AG04450 (cell line): Measurements from ENCODE around the gene FRAS1. TPM values are rescaled to one million over a fixed set of nuclear protein-coding genes. Genes with fewer than 3 reads are reported as not detected.

Source experiments
- CTCF ChIA-PET: fragments of 300-600, 350-600 bp; formaldehyde crosslinking; extraction: SDS; loops from one replicate; lab custom pipeline; 2022; ENCODE audit warnings: antibody characterized with exemption, inconsistent platforms; lab: Charles Lee
- POLR2A ChIA-PET: fragments of 350-600 bp; formaldehyde crosslinking; extraction: SDS; loops from one replicate; lab custom pipeline; 2021; ENCODE audit warnings: antibody characterized with exemption, inconsistent platforms; lab: Yijun Ruan, JAX
- DNase-seq: peaks from one replicate; pipeline ENCODE4 v3.0.0-alpha.2; 2011; ENCODE audit warnings: low read depth, low spot score
- H3K27ac ChIP-seq: one replicate; pipeline ENCODE4 v1.5.1; 2012; ENCODE audit warnings: low read depth, low read length, control low read depth
- H3K27me3 ChIP-seq: one replicate; pipeline ENCODE4 v1.6.0; 2012; ENCODE audit warnings: low read length; ENCODE audit not compliant: control insufficient read depth, insufficient read depth
- H3K4me3 ChIP-seq: 2 replicates; pipeline ENCODE4 v1.5.1; 2011; ENCODE audit warnings: mild to moderate bottlenecking, low read depth, low read length, control low read depth
- H3K9me3 ChIP-seq: 2 replicates; pipeline ENCODE4 v1.5.1; 2012; ENCODE audit warnings: low read length; ENCODE audit not compliant: control insufficient read depth, insufficient read depth
- CTCF ChIP-seq: IDR thresholded peaks from 2 replicates; pipeline ENCODE4 v1.5.1; 2011; ENCODE audit warnings: low read depth, low read length, control low read depth, inconsistent platforms
- polyA plus RNA-seq: library from polyadenylated mRNA; depleted of rRNA; stranded (reverse); fragments of >200 nt; gene quantifications from 2 replicates; pipeline ENCODE4 v1.2.3, GENCODE V29; 2011

Gene FRAS1
- polyA plus RNA-seq, 1 experiment: 0.21 TPM

DNA sequence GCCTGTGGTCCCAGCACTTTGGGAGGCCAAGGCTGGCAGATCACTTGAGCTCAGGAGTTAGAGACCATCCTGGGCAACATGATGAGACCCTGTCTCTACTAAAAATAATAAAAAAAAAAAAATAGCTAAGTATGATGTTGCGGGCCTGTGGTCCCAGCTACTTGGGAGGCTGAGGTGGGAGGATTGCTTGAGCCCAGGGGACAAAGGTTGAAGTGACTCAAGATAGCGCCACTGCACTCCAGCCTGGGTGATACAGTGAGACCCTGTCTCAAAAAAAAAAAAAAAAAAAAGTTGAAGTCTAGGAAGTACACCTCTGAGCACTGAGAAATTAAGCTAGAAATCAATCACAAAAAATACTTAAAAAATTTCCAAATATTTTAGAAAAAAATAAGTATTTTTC, 86.5 kb downstream of the FRAS1 start:
- ChIA-PET CTCF (interaction anchor here (0.6 kb wide), 1 partner anchor 789 kb away, joined by 3 read pairs; no protein-coding TSS in a partner anchor), POLR2A (no interaction called here)
- no peaks in the 10 kb centered on the region for H3K27me3 ChIP-seq
- no peak overlapping the region for H3K27ac ChIP-seq
- H3K4me3 ChIP-seq: no peak overlapping the region
- DNase-seq: no peak
- no peaks in the 10 kb centered on the region for H3K9me3 ChIP-seq
- TF ChIP-seq CTCF: no peak

- DNase-seq: no peak
- no peak for TF ChIP-seq CTCF
- Histone ChIP-seq H3K27ac (no peak overlapping the region), H3K9me3 (no peaks in the 10 kb centered on the region), H3K27me3 (no peaks in the 10 kb centered on the region), H3K4me3 (no peak overlapping the region)
- POLR2A ChIA-PET: no interaction called here
- CTCF ChIA-PET: interaction anchor here (0.6 kb wide), 1 partner anchor 223 kb away, joined by 5 read pairs; no protein-coding TSS in a partner anchor
Measured at GRCh38 chr4:78145008-78145407, 87.9 kb downstream of the FRAS1 start.

- no peak overlapping the region for H3K27ac ChIP-seq
- DNase-seq: no peak
- ChIA-PET CTCF (no interaction called here), POLR2A (no interaction called here)
- no peaks in the 10 kb centered on the region for H3K9me3 ChIP-seq
- no peaks in the 10 kb centered on the region for H3K27me3 ChIP-seq
- H3K4me3 ChIP-seq: no peak overlapping the region
- TF ChIP-seq CTCF: no peak
Measured at GRCh38 chr4:78145622-78146021, 88.5 kb downstream of the FRAS1 start.

GRCh38 chr4:78149751-78150542, 92.8 kb downstream of the FRAS1 start:
- ChIA-PET CTCF (no interaction called here), POLR2A (no interaction called here)
- Histone ChIP-seq H3K27ac (no peak overlapping the region), H3K9me3 (no peaks in the 10 kb centered on the region), H3K27me3 (no peaks in the 10 kb centered on the region), H3K4me3 (no peak overlapping the region)
- TF ChIP-seq CTCF: no peak
- no peak for DNase-seq

DNA sequence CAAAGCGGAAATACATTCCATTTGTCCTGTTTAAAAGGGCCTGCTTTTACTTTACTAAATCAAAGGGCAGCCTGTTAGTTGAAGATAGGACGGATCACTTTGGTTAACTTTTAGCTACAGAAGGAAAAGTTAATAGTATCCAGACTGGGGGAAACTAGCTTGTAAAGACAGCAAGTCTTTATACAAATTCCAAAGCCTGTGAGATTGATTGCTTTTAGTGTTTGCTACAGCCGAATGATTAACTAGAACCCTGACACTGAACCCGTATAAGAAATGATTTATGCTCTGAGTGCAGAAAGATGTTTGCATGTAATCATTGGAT, 93.4 kb downstream of the FRAS1 start:
- ChIA-PET CTCF (no interaction called here), POLR2A (no interaction called here)
- no peak for TF ChIP-seq CTCF
- DNase-seq: no peak
- Histone ChIP-seq H3K27me3 (no peaks in the 10 kb centered on the region), H3K9me3 (no peaks in the 10 kb centered on the region), H3K27ac (no peak overlapping the region), H3K4me3 (no peak overlapping the region)
